ENCODE data around the gene DMXL1. TPM values are rescaled to one million over a fixed set of nuclear protein-coding genes. Genes with fewer than 3 reads are reported as not detected.
"Not testable (repeated sequence)": the region's sequence is repeated elsewhere in the genome, so short reads cannot be mapped to it uniquely, and the experiment has no call there.

DMXL1 gene
- total RNA-seq, 1 donor from 2014 or later = 56.5 TPM

DNA sequence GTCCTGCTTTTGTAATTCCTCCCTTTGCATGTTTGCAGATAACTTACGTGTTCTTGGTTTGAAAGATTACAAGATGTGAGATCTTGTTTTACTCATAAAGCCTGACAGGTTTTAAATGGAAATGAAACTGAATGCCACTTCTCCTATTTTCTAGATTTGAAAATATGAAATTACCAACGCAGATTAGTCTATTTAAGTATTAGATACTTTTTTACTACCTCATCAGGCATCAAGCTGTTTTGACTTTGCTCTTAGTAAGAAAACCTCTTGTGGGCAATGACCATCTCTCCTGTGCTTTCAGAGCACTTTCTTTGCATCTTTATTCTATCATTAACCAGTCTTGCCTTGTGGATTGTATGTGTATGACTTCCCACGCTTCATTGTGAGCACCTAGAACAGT lies 3.5 kb downstream of the DMXL1 start:
- H3K36me3 ChIP-seq = no peaks in the 10 kb centered on the region
- intact Hi-C loops (cut with DNase I) = no loop called here
- no peaks in the 10 kb centered on the region for H3K9me3 ChIP-seq
- DNase-seq (ENCODE audit: extremely low spot score in 2 of 2) = no peak
- TF ChIP-seq POLR2A (IDR thresholded peaks at IDR 0.05) (no peak), POLR2AphosphoS5 (IDR thresholded peaks at IDR 0.05; ENCODE audit: insufficient read depth in 1 of 2, low read depth in 1 of 2) (no peak)
- TF ChIP-seq, protein P1, sequence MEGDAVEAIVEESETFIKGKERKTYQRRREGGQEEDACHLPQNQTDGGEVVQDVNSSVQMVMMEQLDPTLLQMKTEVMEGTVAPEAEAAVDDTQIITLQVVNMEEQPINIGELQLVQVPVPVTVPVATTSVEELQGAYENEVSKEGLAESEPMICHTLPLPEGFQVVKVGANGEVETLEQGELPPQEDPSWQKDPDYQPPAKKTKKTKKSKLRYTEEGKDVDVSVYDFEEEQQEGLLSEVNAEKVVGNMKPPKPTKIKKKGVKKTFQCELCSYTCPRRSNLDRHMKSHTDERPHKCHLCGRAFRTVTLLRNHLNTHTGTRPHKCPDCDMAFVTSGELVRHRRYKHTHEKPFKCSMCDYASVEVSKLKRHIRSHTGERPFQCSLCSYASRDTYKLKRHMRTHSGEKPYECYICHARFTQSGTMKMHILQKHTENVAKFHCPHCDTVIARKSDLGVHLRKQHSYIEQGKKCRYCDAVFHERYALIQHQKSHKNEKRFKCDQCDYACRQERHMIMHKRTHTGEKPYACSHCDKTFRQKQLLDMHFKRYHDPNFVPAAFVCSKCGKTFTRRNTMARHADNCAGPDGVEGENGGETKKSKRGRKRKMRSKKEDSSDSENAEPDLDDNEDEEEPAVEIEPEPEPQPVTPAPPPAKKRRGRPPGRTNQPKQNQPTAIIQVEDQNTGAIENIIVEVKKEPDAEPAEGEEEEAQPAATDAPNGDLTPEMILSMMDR (IDR thresholded peaks at IDR 0.05) = no peak
- H3K27ac ChIP-seq = no peak overlapping the region
- H3K4me3 ChIP-seq = no peak overlapping the region
- peaks cover 75% of the 10 kb centered on the region for H3K4me1 ChIP-seq
- H3K27me3 ChIP-seq = no peaks in the 10 kb centered on the region

DNA sequence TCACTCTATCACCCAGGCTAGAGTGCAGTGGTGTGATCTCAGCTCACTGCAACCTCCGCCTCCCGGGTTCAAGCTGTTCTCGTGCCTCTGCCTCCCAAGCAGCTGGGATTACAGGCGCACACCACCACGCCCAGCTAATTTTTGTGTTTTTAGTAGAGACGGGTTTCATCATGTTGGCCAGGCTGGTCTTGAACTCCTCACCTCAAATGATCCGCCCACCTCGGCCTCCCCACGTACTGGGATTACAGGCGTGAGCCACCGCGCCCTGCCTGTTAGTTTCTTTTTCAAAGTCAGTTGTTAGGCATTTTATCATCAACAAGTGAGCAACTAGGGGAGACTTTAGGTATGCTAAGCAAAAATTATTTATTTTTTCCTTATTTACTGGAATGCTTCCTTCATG lies 4.4 kb downstream of the DMXL1 start:
- H3K27me3 ChIP-seq; H3K9me3 ChIP-seq; intact Hi-C loops (cut with DNase I); H3K4me3 ChIP-seq; H3K36me3 ChIP-seq; H3K27ac ChIP-seq; DNase-seq (ENCODE audit: extremely low spot score in 2 of 2): not testable (repeated sequence)
- peaks cover 74% of the 10 kb centered on the region for H3K4me1 ChIP-seq

DNA sequence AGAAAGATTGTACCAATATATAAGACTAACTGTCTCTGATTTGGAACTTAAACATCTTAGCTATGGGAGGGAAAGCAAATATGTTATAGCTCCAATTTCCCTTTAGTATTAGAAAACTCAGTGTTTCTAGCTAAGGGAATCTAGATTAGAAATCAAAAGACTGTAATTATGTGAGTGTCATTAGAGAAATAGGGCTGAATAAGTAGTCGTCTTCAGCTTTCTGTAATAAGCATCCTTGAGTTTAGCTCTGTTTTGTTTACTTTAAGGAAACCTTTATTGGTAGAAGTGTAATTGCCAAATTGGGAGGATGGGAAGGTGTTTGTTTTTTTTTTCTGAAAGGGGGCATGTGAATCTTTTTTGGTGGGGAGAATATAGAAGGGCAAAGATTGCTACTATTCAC lies 5.2 kb downstream of the DMXL1 start:
- Histone ChIP-seq H3K4me1 (peaks cover 82% of the 10 kb centered on the region), H3K36me3 (no peaks in the 10 kb centered on the region), H3K9me3 (no peaks in the 10 kb centered on the region), H3K27ac (no peak overlapping the region), H3K4me3 (no peak overlapping the region), H3K27me3 (no peaks in the 10 kb centered on the region)
- TF ChIP-seq, protein P1 (IDR thresholded peaks at IDR 0.05) = no peak
- TF ChIP-seq POLR2A (IDR thresholded peaks at IDR 0.05) = no peak
- no peak for TF ChIP-seq POLR2AphosphoS5 (IDR thresholded peaks at IDR 0.05; ENCODE audit: insufficient read depth in 1 of 2, low read depth in 1 of 2)
- DNase-seq (ENCODE audit: extremely low spot score in 2 of 2) = no peak
- intact Hi-C loops (cut with DNase I) = no loop called here

DNA sequence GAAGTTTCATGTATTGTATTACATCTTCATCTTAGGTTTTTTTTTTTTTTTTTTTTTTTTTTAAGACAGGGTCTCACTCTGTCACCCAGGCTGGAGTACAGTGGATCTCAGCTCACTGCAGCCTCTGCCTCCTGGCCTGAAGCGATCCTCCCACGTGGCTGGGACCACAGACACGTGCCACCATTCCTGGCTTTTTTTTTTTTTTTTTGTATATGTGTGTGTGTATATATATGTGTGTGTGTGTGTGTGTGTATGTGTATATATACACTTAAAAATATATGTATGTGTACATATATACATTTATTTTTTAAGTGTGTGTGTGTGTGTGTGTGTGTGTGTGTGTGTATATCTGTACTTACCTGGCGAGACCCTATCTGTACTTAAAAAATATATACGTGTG lies 6.6 kb downstream of the DMXL1 start:
- TF ChIP-seq, protein P1 (IDR thresholded peaks at IDR 0.05) = no peak
- no peak for TF ChIP-seq POLR2AphosphoS5 (IDR thresholded peaks at IDR 0.05; ENCODE audit: insufficient read depth in 1 of 2, low read depth in 1 of 2)
- TF ChIP-seq POLR2A (IDR thresholded peaks at IDR 0.05) = no peak
- no peak for DNase-seq (ENCODE audit: extremely low spot score in 2 of 2)
- intact Hi-C loops (cut with DNase I) = no loop called here
- Histone ChIP-seq H3K27ac (no peak overlapping the region), H3K36me3 (no peaks in the 10 kb centered on the region), H3K4me1 (peaks cover 74% of the 10 kb centered on the region), H3K27me3 (no peaks in the 10 kb centered on the region), H3K9me3 (no peaks in the 10 kb centered on the region), H3K4me3 (no peak overlapping the region)

DNA sequence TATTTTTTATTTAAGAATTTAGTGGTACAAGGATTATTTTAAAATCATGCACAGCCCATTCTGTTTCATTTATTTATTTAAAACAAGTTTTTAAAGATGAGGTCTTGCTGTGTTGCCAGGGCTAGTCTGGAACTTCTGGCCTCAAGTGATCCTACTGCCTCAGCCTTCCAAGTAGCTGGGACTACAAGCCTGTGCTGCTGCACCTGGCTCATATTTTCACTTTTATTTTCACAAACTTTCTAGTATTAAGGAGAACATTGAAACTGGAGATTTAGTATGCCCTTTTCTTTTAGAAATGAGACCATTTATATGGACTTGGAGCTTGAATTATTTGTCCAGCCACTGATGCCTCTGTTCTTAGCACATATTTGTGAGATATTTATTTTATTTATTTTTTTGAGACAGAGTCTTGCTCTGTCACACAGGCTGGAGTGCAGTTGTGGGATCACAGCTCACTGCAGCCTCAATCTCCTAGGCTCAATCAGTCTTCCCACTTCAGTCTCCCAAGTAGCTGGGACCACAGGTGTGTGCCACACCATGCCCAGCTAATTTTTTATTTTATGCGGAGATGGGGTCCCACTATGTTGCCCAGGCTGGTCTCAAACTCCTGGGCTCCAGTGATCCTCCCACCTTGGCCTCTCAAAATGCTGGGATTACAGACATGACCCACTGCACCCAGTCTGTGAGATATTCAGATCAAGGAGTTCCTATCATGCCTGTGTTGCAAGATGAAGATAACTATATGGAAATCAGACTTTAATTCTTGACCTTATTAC lies 7.4 kb downstream of the DMXL1 start:
- no peak for DNase-seq (ENCODE audit: extremely low spot score in 2 of 2)
- intact Hi-C loops (cut with DNase I) = no loop called here
- Histone ChIP-seq H3K4me1 (peaks cover 66% of the 10 kb centered on the region), H3K27me3 (no peaks in the 10 kb centered on the region), H3K27ac (no peak overlapping the region), H3K4me3 (no peak overlapping the region), H3K9me3 (no peaks in the 10 kb centered on the region), H3K36me3 (no peaks in the 10 kb centered on the region)
- TF ChIP-seq, protein P1 (IDR thresholded peaks at IDR 0.05) = no peak
- no peak for TF ChIP-seq POLR2AphosphoS5 (IDR thresholded peaks at IDR 0.05; ENCODE audit: insufficient read depth in 1 of 2, low read depth in 1 of 2)
- no peak for TF ChIP-seq POLR2A (IDR thresholded peaks at IDR 0.05)

Data from vagina (tissue), 2 donors.